ENCODE data around the gene LRRN4. TPM values are rescaled to one million over a fixed set of nuclear protein-coding genes. Genes with fewer than 3 reads are reported as not detected.
"Not testable (repeated sequence)": the region's sequence is repeated elsewhere in the genome, so short reads cannot be mapped to it uniquely, and the experiment has no call there.

The LRRN4 gene
- total RNA-seq, 1 donor from 2014 or later, result not detected

DNA sequence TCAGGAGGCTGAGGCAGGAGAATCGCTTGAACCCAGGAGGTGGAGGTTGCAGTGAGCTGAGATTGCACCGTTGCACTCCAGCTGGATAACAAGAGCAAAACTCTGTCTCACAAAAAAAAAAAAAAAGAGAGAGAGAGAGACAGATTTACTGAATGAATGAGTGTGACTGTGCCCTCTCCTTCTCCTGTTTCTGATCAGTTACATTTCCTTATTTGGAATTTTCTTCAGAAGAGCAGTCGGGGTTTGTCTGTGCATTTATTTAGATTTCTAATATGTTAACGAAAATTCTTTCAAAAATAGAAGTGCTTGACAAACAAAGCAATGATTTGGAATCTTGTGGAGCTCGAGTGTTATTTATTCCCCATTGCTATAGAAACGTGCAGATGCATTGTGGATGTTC lies 6.4 kb upstream of the LRRN4 start:
- intact Hi-C loops (cut with micrococcal nuclease), result no loop called here

DNA sequence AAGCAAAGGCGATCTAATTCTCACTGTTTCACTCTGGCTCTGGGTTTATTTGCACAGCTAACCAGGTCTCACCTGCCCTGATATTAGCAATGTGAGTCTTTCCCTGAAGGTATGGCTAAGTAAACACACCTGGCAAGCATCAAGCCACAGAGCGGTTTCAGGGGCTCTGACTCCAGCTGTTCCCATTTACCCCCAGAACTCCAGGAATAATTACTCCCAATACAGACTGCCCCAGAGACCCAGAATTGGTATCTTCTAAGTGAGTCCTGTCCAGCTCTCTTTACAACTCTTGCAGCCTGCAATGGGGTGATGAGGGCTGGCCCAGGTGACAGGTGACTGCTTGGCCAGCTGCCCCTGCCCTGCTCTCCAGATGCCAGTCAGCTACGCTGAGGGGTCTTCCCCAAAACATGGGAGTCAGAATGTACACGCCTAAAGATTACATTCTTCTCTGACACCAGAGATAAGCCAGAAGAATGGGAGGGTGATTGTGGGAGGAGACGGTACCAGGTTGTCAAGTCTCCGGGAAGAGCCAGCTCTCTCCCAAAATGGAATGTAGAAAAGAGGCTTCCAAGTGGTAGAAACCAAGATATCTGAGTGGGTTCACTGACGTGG lies 4.9 kb upstream of the LRRN4 start:
- intact Hi-C loops (cut with micrococcal nuclease), result no loop called here

DNA sequence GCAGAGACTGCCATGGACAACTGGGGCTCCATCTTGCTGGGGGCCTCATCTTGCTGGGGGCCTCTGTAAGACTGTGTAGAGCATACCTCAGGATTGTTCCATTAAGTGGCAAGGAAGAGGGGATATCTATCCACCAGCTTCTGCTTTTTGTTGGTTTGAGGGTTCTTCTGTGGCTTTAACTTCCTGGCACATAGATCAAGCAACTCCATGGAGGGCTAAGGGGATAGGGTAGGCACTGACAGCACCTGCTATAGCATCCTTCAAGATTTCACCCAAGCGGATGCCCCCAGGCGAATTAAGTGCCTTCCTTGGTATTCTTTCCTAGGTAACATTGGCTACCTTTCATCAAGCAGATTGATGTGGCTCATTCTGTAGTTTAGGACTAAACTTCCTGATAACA lies 3.8 kb upstream of the LRRN4 start:
- intact Hi-C loops (cut with micrococcal nuclease), result no loop called here

DNA sequence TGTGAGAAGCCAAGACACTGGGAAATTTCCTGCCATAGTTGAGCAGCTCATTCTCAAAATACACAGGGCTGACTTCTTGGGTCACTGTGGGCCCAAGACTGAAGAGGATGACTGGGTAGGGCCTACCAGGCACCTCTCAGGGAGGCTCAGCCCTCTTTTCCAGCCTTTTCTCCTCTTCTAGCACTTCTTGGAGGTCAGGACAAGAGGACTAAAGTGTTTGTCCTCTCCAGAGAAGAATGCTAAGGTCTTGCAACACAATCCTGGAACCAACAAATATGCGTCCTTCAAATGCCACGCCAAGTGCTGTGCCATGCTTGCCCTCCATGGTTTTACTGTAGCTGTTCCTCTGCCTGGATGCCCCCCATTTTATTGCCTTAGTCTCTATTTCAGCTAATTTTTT lies 3.3 kb upstream of the LRRN4 start:
- intact Hi-C loops (cut with micrococcal nuclease), result no loop called here

DNA sequence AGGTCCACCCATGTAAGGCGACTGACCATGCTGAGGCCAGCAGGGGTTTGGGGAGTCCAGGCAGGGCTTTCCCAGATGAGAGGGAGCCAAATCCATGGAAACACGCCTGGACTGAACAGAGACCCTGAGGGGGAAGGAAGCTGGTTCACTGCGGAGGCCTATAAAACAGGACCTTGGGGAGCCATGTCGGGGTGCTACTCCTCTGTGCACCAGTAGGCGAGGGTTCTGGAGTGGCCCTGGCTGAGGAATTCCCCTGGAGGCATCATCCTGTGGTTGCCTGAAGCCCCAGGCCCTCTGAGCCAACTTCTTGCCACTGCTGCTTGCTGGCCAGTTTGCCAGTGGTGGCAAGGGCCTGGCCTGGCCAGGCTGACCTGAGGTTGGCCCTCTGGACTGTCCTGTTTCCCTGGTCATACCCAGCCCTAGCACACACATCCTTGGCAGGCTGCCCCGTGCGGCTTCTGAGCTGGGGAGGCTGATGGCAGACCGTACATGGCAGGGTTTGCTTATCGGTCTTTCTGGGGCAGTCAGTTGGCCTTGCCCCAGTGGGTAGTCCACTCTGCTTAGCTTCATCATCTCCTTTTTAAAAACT lies 2.2 kb upstream of the LRRN4 start:
- intact Hi-C loops (cut with micrococcal nuclease), result no loop called here

DNA sequence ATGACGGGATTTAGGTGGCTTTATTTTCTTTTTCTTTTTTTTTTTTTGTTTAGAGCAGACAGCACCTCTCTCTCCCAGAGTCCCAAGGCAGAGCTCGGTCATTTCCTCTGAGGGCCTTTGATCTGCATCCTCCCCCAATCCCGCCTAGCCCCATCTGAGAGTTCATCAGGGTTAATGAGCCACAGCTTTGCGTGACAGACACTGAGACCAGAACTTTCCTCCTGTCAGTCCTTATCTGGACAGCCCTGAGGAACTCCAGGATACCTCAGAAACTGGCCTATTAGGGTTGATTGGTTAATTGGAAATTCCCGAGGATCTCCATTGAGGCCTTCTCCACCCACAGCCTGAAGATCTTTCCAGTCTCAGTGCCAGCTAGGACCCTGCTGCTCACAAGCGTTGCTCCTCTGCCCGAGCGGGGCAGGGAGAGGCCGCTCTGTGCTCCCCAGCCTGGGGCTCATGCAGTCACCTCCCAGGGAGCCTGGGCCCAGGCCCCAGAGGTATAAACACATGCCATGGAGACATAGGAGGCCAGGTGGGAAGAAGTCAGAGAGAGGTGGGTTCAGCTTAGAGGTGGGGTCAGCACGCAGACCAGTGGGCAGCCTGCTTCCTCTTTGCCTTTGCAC lies 1.4 kb upstream of the LRRN4 start:
- intact Hi-C loops (cut with micrococcal nuclease), result no loop called here

DNA sequence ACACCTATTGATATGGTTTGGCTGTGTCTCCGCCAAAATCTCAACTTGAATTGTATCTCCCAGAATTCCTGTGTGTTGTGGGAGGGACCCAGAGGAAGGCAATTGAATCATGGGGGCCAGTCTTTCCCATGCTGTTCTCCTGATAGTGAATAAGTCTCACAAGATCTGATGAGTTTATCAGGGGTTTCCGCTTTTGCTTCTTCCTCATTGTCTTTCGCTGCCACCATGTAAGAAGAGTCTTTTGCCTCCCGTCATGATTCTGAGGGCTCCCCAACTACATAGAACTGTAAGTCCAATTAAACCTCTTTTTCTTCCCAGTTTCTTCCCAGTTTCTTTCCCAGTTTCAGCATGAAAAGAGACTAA lies 810 bp upstream of the LRRN4 start:
- intact Hi-C loops (cut with micrococcal nuclease), result not testable (repeated sequence)

DNA sequence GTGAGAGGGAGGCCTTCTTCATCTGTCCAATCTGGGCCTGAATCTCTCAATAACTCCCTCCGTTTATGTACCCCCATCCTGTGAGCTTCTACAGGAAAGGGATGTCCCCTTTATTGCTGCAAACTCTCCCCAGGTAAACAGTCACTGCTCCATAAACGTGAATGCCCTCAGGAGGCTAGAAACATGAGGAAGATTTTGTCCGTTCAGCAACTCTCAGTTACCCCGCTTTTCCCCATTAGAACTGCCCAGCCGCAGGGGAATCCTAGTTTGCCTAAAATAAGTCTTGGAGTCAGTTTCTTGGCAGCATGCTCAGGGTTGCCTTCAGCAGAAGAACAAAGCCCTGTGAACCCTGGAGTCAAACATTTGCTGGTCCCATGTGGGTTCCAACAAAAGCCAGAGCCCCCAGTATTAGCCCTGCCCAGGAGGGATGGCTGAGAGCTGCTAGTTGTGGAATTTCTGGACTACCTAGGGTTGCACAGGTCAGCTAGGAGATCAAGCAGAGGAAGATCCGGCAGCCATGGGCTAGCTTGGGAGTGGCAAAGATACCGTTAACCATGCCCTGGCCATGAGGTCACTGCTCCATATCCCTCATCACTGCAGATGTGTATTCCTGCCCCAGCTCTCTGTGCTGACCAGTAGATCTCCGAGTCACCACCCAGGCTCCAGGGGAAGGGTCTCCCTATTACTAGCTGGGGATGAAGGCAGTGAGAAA lies 640 bp downstream of the LRRN4 start:
- intact Hi-C loops (cut with micrococcal nuclease), result no loop called here

DNA sequence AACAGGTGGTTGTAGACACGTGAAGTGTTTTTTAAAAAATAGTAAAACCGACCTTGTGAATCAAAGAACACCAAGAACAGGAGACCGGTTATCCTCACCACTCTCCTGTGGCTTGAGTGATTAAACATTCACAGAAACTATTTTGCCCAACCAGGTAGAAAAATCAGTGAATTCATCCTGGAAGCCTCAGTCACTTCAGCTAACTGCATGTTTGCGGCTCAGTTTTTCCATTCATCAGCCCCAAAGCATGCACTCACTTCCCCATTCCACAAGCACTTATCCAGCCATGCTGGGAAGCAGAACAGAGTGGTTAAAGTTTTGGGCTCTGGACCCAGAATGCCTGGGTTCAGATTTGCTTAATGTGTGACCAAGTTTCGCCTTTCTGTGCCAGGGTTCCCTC lies 2.4 kb downstream of the LRRN4 start:
- intact Hi-C loops (cut with micrococcal nuclease), result no loop called here

DNA sequence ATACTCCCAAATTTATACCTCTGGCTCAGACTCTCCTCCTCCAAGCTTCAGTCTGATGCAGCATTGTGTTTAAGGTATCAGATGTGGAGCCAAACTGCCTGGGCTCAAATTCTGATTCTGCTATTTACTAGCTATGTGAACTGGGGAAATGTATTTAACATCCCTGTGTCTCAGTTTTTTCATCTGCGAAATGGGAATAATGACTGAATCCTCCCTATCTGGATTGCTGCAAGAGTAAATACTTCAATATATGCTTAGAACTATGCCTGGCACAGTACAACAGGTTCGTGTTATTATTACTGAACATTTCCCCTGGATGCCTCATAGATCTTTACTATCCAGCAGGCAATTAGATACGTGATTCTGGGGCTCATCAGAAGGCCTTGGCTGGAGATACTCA lies 5.5 kb downstream of the LRRN4 start:
- intact Hi-C loops (cut with micrococcal nuclease), result no loop called here

DNA sequence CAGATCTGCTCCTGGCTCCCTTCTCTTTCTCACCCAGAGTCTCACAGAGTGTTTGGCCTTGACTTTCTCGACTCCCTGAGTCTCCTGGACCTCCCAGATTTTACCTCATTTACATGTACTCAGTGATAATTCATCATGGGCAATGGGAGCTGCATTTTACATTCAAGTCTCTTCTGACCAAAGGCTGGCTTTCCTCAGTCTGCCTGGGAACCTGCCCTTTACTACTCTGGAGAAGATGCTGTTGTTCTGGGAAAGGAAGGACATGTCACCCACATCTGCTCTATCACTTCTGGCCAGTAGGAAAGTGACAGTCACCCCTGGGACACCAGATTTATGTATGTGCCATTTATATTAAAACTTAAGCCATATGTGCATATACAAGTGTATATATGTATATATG lies 7.4 kb downstream of the LRRN4 start:
- intact Hi-C loops (cut with micrococcal nuclease), result no loop called here

DNA sequence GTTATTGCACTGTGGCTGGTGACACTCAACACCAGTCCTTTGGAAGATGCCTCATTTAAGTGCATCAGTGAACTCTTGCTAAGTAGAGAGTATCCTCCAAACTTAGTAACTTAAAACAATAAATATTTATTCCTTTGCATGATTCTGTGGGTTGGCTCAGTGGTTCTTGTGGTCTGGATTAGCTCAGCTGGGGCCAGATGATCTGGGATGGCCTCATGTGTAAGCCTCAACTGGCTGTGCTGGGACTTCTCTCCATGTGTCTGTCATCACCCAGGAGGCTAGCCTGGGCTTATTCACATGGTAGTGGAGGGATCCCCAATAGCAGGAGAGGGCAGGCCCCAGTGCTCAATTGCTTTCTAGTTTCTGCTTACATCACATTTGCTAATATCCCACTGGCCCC lies 8.3 kb downstream of the LRRN4 start:
- intact Hi-C loops (cut with micrococcal nuclease), result no loop called here

DNA sequence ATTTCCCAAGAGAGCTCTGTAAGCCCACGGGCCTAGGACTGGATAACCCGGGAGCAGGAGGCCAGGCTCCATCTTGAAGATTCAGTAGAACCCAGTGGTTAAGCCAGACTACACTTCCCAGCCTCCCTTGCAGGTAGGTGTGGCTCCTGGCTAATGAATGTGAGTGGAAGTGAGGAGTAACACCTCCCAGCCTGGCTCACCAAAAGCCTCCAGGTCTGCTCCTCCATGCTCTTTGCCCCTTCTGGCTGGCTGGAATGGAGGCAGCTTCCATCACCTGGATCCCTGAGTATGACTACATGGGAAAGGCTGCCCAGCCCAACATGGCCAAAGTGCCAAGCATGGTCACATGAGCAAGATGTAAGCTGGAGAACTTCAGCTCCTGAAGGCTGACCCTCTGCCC lies 9.7 kb downstream of the LRRN4 start:
- intact Hi-C loops (cut with micrococcal nuclease), result no loop called here

DNA sequence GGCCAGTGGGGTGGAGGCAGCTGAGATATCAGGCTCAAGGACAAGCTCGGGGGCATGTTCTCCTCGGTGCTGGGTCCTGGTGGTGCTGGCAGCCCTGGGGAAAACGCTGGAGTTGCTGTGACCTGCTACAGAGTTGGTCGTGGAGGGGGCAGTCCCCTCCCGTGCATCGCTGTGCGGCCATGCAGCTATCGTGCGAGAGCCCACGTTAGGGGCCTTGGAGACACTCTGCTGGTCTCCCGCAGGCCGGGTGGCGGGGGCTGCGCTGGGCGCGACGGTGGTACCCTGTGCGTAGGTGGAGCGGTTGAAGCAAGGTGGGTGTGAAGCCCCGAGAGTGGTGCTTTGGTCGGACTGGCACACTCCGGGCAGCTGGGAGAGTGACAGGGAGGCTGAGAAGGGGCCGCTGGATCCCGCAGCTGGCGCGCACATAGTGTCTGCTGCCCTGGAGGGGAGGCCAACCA lies 12.0 kb downstream of the LRRN4 start:
- intact Hi-C loops (cut with micrococcal nuclease), result no loop called here

DNA sequence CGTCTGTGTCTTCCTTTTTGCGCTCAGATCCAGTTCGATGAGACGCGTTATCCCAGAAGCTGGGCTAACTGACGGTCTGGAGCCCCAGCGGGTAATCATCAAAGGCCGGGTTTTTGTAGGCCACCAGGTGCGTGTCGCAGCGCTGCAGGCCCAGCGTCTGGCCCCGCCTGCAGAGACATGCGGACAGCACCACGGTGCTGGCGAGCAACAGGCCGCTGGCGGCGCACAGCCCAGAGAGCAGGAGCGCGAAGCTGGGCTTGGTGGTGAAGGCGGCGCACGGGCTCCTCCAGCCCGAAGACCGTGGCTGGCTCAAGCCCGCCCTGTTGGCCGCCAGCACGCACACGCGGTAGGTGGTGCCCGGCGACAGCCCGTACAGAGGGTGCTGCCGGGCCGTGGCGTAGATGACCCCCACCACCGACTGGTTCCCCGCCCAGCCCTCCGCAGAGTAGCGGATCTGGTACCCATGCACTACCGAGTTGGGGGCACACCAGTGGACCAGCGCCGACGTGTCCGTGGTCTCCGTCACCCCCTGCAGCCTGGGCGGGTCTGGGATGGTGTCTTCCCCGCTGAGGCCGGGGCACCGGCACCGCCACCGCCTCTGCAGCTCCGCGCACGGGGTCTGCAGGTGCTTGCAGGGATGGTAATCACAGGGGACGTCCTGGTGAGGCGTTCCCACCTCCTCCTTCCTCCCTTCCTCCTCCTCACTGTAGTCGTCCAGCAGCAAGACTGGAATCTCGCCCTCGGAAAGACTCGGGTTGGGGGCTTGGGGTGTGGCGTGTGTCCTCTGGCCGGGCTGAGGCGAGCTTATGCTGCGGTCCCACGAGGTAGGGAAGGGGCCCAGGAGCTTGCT lies 12.7 kb downstream of the LRRN4 start:
- intact Hi-C loops (cut with micrococcal nuclease), result no loop called here

DNA sequence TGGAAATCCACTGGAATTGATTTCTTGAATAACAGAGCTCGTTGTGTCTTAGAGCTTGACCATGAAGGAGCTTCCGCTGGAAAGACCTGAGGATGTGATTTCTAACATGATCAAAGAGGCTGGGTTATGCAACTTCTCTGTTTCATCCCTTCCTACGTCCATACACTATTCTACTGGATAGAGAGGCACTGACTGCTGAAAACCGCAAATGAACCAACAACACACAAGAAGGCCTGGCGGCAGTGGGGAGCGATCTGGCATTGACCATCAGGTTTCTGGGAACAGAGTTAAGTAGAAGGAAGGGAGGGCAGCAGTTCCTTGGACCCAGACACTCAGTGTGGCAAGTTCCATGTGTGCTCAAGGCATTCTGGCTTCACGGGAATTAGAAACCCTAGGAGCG lies 13.3 kb downstream of the LRRN4 start:
- intact Hi-C loops (cut with micrococcal nuclease), result no loop called here

DNA sequence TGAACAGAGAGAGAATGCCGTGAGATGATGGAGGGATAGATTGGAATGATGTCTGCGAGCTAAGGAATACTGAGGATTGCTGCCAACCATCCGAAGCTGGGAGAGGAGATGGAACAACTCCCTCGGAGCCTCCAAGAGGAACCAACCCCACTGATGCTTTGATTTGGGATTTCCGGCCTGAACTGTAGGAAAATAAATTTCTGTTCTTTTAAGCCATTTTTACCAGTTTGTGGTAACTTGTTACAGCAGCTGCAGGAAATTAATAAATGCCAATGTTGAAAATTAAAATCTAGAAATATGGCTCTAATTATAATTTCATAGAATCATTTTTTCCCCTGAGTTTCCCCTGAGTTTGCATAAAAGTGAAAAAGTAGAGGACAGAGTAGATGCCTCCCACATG lies 14.1 kb downstream of the LRRN4 start:
- intact Hi-C loops (cut with micrococcal nuclease), result no loop called here

DNA sequence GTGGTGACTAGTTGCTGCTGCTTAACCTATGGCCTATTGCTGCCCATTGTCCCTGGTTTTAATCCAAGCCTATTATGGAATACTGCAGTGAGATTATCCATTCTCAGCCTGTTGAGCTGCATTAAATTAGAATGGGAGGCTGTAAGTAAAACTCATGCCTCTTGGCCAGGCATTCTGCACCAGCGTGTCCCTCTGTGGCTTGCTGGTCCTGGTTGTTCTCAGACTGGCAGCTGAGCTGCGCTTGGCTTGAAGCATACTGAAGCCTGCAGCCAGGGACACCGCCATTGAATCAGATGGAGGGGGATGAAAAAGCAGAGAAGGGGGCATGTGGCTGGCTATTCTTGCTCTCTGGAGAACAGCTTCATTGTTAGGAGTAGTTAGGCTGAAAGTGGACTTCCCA lies 15.6 kb downstream of the LRRN4 start:
- intact Hi-C loops (cut with micrococcal nuclease), result no loop called here

DNA sequence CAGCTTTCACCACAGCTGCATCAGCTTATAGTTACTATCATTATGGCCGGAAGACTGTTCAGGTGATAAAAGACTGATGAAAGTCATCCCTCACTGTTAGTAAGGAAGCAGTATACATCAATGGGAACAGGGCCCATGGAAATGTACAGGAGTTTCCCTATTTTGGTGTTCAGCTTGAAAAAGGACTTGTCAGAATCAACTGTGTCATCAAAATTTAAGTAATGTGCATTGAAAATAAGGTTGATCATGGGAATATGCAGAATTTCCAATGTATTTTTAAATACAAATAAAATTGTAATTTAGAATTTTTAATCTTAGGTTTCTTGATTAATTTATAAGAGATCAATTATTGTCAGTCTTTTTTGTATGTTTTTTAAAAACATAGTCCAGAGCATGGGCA lies 16.8 kb downstream of the LRRN4 start:
- intact Hi-C loops (cut with micrococcal nuclease), result no loop called here

DNA sequence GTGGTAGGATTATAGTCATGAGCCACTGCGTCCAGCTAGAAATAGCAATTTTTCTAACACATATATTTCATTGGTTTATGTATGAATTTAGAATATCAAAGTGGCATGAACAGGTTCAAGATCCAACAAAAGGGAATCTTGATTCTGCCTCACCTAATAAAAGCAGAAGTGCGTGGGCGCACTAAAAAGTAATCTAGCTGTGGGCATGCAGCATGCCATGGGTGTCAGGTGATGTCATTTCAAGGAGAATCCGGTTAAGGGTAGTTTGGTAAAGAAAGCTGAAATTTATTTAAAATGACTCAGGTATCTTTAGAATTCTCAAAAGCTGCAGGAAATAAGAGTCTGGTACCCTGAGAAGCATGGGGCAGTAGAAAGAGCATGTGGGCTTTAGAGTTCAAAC lies 17.6 kb downstream of the LRRN4 start:
- intact Hi-C loops (cut with micrococcal nuclease), result no loop called here

DNA sequence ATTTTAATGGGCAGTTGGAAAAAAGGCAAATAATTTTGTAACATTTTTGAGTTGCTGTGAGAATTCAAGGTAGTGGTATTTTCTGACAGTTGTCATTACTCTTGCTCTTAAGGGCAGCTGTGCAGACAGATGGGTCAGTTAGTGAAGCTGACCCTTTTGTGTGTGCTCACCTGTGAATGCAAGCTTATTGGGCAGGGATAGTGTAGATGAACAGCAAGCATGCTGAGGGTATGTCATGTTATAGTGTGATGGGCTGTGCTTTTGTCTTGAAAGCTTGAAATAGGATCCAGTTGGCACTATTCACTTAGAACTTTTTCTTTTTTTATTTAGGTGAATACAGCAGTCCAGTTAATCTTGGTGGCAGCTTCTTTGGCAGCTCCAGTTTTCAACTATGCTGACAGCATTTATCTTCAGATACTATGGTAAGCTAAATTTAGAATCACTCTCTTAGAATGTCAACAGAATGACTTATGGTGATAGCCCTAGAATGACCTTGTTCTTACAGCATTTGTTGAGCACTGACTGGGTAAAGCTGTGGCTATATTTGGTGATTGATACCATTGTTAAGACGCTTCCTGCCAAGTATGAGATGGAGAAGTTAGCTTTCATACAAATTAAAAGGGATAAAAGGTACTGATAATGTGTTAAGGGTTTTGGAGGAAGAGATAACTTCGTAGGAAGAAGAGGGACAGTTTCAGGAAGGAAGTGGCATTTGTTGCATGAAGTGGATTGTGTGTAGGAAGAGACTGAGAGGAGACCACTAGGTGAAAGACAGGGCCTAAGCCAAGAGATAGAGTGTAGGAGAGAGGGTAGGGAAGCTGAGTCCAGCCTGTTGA lies 19.5 kb downstream of the LRRN4 start:
- intact Hi-C loops (cut with micrococcal nuclease), result no loop called here

Measured in T-helper 1 cell treated with Interleukin-12 subunit alpha and Interleukin-12 subunit beta and Interleukin-4 antibody, amounts not matched to agents 30 ng/mL and 1 ng/mL, for 36 hours (primary cell).